NCI-H345 (cell line): Measurements from ENCODE around the gene AHSA1.

ENCODE experiments used
- DNase-seq: peaks from one replicate; lab custom pipeline; 2025; lab: John Stamatoyannopoulos, UW

The AHSA1 gene

GRCh38 chr14:77509366-77509765, 51.5 kb downstream of the AHSA1 start:
- DNase-seq, result no peak

- no peak for DNase-seq
Observed at GRCh38 chr14:77511486-77512162, 53.7 kb downstream of the AHSA1 start.

- no peak for DNase-seq
Observed at GRCh38 chr14:77516126-77516525, 58.2 kb downstream of the AHSA1 start.
